Fibroblast of mammary gland (primary cell): ENCODE data around the gene CBX5.
"Not testable (repeated sequence)": the region's sequence is repeated elsewhere in the genome, so short reads cannot be mapped to it uniquely, and the experiment has no call there.

Experiments
- DNase-seq: peaks from one replicate; pipeline ENCODE4 v3.0.0-alpha.2; 2010; ENCODE audit warnings: low read depth
- H3K4me3 ChIP-seq: 2 replicates; pipeline ENCODE4 v1.5.1; 2011; ENCODE audit warnings: low read depth, mild to moderate bottlenecking, low read length, moderate library complexity; ENCODE audit not compliant: control insufficient read depth
- TF ChIP-seq, protein P1 (sequence below): conservative IDR thresholded peaks from 2 replicates; pipeline ENCODE4 v1.5.1; 2011; ENCODE audit warnings: low read depth, low read length, inconsistent platforms; ENCODE audit not compliant: control insufficient read depth, insufficient read depth

The CBX5 gene

DNA sequence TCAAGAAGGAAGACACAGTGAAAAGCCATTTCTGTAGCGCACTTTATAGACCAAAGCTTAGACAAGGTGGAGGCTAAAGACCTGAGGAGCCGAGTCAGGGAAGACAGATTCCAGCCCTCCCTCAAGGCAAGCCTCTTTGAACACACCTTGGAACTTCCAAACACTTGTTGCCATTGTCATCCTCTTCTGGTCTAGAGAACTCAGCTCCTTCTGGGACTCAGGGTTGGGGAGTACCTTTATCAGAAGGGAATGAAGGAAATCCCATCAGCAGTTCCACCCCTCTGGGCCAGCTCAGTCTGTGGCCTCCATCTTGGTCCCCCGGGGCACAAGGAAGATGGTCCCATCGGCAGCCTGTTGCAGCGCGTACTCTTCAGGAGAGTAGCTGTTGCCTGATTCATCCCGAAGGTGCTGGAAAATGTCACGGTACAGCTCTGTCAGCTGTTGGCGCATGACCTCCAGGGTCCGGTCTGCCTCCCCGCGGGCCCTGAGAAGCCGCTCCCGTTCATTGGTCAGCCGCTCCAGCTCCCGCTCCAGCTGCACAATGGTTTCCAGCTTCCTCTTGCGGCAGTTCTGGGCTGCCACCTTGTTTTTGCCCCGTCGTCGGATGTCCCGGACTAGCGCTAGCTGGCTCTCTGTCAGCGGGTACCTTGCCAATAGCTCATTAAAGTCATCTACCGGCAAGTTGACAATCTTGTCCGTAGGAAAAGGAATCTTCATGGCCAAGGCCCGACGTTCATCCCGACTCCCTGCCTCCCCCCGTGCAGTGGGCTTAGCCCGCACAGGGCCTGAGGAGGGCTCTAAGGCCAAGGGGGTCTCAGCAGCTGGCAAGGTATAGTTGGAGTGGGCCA lies 12.4 kb upstream of the CBX5 start:
- TF ChIP-seq, protein P1, sequence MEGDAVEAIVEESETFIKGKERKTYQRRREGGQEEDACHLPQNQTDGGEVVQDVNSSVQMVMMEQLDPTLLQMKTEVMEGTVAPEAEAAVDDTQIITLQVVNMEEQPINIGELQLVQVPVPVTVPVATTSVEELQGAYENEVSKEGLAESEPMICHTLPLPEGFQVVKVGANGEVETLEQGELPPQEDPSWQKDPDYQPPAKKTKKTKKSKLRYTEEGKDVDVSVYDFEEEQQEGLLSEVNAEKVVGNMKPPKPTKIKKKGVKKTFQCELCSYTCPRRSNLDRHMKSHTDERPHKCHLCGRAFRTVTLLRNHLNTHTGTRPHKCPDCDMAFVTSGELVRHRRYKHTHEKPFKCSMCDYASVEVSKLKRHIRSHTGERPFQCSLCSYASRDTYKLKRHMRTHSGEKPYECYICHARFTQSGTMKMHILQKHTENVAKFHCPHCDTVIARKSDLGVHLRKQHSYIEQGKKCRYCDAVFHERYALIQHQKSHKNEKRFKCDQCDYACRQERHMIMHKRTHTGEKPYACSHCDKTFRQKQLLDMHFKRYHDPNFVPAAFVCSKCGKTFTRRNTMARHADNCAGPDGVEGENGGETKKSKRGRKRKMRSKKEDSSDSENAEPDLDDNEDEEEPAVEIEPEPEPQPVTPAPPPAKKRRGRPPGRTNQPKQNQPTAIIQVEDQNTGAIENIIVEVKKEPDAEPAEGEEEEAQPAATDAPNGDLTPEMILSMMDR = no peak
- no peak for DNase-seq
- no peak overlapping the region for H3K4me3 ChIP-seq

DNA sequence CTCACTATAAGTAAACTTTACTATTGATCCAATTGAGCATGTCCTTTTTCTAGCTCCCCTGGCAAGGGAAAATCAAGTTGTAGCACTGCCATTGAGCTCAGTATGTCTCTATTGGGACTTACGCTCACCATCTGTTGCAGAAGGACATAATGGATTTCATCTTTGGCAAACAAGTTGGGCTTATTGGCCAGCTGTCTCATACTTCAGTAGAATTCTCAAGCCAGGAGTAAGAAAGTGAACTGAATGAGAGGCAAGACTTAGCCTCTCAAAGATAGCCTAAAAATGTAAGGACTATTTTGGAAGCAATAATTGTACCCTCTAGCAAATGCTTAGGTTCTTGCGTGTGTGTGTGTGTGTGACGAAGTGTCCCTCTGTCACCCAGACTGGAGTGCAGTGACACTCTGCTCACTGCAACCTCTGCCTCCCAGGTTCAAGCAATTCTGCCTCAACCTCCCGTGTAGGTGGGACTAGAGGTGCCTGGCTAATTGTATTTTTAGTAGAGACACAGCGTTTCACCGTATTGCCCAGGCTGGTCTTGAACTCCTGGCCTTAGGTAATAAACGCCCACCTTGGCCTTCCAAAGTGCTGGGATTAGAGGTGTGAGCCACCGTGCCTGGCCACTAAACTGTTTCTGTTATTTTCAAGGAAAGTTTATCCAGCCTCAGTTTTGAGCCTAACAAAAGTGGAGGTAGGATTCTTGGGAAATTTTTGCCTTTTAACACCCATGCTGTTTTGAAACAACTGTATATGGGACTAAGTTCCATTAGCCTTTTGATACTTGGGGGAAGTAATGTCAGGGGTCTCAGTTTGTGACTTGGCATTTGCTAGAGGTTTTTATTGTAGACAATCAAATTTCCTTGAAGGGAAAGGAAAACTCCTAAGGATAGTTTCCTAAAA lies 7.6 kb upstream of the CBX5 start:
- DNase-seq = no peak
- TF ChIP-seq, protein P1 = no peak
- no peak overlapping the region for H3K4me3 ChIP-seq

DNA sequence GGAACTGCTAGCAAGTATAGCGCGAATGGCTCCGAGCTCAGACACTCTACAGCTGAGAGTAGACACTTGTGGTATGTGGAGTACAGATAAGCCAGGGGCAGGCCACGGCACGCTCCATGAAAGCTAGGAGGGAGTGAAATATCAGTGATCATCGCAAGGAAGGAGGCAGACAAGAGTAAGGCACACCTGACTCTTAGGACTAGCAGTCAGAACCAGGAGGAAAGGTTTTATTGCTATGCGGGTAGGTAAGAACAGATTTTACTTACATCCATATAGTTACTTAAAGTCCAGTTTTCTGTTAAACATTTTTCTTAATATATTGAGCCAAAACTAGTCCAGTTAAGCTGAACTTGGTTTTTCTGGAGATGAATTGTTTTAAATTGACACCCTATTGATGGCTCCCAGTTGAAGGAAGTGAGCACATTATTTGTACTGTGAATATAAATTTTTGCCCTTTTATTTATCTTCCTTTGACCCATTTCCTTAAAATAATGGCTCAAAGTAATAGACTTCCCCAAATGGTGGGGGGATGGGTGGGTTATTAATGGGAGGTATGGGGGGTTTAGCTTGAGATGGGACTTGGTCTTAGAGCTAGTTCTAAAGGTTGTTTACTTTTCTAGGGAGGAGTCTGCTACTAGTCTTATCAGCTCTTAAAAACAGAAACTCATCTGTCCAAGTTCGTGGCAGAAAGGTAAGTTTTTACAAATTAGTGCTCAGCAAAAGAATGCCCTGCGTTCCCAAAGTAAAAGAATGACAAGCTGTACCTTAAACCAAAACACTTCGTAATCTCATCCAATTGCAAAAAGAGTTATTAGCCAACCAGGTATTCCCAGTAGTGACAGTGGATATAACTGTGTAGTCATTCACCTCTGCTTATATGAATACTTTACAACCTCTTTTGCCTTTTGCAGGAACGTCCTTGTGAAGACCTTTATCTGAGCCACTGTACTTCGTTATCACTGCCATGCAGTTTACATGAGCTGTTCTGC lies 6.4 kb upstream of the CBX5 start:
- no peak for DNase-seq
- TF ChIP-seq, protein P1 = no peak
- no peak overlapping the region for H3K4me3 ChIP-seq

DNA sequence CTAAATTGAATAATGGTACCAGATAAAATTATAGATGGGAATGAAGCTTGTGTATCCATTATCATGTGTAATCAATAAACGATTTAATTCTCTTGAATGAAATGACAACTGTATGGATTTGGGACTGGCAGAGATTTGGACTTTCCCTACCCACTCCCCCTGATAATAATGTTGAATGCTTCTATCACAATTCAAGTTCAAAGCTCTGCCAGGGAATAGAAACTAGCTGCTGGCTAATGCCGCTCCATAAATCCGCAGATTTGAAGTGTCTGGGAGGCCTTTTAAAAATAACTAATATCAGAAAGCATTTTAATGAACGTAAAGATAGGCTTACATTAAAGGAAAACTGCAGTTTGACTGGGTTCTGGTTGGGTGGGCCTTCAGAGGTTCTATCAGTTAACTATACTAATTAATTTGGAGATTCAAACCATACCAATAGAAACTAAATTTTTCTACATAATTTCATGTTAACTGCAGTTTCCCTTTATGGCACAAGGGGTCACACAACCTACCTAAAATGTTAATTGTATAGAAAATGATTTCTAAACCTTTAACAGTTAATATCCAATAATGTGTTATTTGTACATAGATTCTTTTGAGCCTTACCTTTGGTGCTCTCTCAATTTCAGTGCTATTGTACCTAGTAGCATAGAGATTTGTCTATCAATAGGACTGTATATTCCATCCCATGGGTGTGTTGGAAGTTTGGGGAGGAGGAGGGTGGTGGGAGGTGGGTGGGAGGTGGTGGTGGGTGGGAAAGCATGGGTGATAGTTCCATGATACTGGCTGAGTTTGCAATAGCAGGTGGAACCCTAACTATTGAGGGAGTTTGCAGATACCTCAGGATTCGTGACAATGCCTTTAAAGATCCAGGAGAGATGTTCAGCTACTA lies 5.5 kb upstream of the CBX5 start:
- no peak for DNase-seq
- H3K4me3 ChIP-seq = no peak overlapping the region
- TF ChIP-seq, protein P1 = peak; percentile 38

DNA sequence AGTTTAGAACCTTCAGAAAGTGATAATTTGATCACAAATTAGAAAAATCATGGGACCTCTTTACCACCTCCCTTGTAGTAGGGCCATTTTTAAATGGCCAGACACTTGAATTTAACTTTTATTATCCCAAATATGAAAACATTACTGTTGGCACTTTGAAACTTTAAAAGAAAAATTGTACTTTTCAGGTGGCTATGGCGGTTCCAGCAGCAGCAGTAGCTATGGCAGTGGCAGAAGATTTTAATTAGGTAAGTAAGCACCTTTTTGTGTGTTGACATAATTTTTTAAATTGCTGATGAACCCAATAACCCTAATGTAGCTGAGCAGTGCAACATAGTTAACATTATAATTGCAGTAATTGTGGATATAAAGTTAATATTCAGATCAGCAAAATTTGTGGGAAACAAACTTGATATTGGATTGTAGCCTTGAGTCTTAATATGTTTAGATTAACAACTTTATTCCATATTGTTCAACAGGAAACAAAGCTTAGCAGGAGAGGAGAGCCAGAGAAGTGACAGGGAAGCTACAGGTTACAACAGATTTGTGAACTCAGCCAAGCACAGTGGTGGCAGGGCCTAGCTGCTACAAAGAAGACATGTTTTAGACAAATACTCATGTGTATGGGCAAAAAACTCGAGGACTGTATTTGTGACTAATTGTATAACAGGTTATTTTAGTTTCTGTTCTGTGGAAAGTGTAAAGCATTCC lies 4.3 kb upstream of the CBX5 start:
- peak overlapping the region; percentile 99 for H3K4me3 ChIP-seq
- DNase-seq = not testable (repeated sequence)

DNA sequence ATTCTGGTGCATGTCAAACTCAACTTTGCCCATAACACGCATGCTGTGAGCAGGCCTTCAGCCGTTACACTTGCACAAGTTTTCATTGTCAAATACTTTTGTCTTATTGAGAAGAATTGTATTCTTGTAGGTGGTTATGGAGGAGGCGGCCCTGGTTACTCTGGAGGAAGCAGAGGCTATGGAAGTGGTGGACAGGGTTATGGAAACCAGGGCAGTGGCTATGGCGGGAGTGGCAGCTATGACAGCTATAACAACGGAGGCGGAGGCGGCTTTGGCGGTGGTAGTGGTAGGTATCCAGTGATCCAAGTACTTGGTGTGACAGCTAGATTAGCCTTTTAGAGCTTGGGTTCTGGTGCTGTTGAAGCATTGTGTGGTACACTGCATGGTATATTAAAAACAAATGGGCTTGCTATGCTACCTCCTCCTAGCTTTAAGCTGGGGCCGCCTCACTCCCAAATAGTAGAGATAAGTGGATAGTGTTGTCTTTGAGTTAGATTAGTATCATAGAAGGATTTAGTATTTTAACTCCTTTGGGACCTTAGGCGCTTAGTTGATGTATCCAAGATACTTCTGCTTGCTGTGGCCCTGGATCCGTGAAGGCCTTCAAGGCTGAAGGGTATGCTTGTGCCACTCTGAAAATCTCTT lies 3.1 kb upstream of the CBX5 start:
- TF ChIP-seq, protein P1 = no peak
- H3K4me3 ChIP-seq = peak overlapping the region; percentile 99
- no peak for DNase-seq

DNA sequence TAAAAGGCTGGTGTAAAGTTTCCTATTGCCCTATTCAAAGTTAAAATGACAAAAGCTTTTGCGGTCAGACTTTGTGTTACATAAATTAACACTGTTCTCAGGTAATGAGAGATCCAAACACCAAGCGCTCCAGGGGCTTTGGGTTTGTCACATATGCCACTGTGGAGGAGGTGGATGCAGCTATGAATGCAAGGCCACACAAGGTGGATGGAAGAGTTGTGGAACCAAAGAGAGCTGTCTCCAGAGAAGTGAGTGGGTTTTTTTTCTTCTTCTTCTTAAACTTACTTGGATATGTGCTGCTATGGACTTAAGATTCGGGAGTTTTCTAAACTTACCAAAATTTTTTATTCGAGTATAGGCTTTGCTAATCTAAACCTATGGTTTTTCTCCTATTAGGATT lies 1.8 kb upstream of the CBX5 start:
- peak overlapping the region; percentile 99 for H3K4me3 ChIP-seq
- not testable (repeated sequence) for DNase-seq

DNA sequence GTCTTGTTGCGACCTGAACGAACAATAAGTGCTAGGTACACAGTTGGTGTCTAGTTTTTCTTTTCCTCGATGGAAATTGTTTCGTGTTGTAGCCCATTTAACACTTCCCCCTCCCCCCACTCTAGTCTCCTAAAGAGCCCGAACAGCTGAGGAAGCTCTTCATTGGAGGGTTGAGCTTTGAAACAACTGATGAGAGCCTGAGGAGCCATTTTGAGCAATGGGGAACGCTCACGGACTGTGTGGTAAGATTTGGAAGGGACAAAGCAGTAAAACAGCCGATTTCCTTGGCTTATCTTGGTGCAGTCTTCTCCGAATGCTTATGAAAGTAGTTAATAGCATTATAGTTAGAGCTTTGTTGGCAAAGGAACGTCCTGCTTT lies 1.3 kb upstream of the CBX5 start:
- peak overlapping the region; percentile 99 for H3K4me3 ChIP-seq
- DNase-seq = not testable (repeated sequence)
